ENCODE results near the gene RRP9. TPM values are rescaled to one million over a fixed set of nuclear protein-coding genes. Genes with fewer than 3 reads are reported as not detected.

Gene RRP9
- total RNA-seq, 1 donor from 2014 or later = 14.6 TPM

DNA sequence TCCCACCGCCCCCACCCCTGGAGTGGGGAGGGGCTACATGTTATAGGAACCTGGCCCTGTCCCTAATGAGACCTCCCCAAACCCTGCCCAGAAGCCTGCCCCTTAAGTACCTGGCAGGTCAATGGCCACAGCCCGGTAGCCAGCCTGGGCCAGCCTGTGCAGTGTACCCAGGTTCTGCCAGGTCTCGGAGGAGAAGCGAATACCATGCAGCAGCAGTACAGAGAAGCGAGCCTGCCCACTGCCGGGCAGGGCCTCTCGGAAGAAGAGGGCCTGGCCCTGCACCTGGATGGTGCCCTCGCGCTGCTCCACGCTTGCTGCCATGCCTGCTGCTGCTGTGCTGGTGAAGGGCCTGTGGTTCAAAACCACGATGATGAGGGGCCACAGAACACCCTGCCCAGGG, 29.6 kb upstream of the RRP9 start:
- peaks cover 0 to 3% (median 2%) of the 10 kb centered on the region in 3 donors for H3K36me3 ChIP-seq (ENCODE audit: control insufficient read depth in 3 of 3, insufficient read depth in 3 of 3, low read length in 3 of 3)
- peaks cover 55 to 67% (median 56%) of the 10 kb centered on the region in 3 donors for H3K4me1 ChIP-seq (ENCODE audit: control insufficient read depth in 3 of 3, insufficient read depth in 3 of 3, low read length in 3 of 3)
- H3K9ac ChIP-seq (ENCODE audit: low read depth in 1 of 3, low read length in 3 of 3) = peak overlapping the region in 1 of 3 donors; percentile 57
- H3K4me3 ChIP-seq (ENCODE audit: low read length in 3 of 3) = no peak overlapping the region
- H3K9me3 ChIP-seq (ENCODE audit: control insufficient read depth in 3 of 3, low read length in 3 of 3) = no peaks in the 10 kb centered on the region
- no peak overlapping the region for H3K27ac ChIP-seq (ENCODE audit: low read depth, low read length)
- no peaks in the 10 kb centered on the region for H3K27me3 ChIP-seq (ENCODE audit: control insufficient read depth in 3 of 3, insufficient read depth in 3 of 3, low read length in 3 of 3)

DNA sequence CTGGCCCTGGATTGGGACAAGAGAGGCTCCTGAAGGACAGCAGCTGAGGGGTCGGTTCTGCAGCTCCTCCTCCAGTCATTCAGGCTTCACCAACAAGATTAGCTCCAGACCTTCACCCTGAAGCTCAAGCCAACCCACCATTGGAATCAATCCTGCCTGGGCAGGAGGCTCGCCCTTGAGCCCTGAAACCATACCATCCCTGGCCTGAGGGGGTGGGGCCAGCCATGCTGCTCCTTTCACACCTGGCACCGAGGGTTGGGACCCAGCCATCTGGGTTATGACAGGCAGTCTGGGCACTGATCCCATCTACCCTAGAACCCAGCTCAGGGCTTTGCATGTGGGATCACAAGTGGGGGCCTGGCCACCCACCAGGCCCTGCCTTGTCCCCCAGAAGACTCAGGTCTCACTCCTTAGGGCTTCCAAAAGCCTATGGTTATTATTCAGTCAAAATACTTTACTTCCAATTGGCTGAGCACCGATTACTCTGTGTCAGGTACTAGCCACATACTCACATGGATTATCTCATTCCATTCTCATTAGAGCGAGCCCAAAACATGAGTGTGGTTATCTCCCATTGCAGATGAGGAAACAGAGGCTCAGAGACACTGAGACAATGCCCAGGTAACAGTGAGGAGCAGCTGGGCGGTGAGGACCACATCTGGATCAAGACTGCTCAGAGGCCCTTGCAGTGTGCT, 29.0 kb upstream of the RRP9 start:
- no peak overlapping the region for H3K4me3 ChIP-seq (ENCODE audit: low read length in 3 of 3)
- H3K4me1 ChIP-seq (ENCODE audit: control insufficient read depth in 3 of 3, insufficient read depth in 3 of 3, low read length in 3 of 3) = peaks cover 59 to 70% (median 60%) of the 10 kb centered on the region in 3 donors

DNA sequence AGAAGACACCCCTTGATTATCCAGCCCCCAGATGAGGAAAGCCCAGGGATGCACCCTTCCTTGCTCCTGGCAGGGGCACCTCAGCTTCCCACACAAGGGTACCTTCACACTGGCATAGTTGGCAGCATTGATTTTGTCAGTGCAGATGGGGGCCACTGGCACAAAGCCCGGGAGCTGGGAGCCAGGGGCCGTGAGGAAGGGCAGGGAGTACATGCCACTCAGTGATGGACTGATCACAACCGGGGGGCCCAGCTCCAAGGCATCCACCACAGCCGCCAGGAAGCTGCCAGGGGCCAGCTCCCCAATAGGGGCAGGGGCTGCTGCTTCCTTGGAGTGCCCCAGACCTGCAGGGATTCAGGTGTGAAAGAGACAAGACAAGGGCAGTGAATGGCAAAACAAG, 28.1 kb upstream of the RRP9 start:
- Histone ChIP-seq H3K9me3 (ENCODE audit: control insufficient read depth in 3 of 3, low read length in 3 of 3) (no peaks in the 10 kb centered on the region), H3K27me3 (ENCODE audit: control insufficient read depth in 3 of 3, insufficient read depth in 3 of 3, low read length in 3 of 3) (no peaks in the 10 kb centered on the region), H3K9ac (ENCODE audit: low read depth in 1 of 3, low read length in 3 of 3) (peak overlapping the region in 2 of 3 donors; percentile 30 to 50), H3K4me3 (ENCODE audit: low read length in 3 of 3) (no peak overlapping the region), H3K4me1 (ENCODE audit: control insufficient read depth in 3 of 3, insufficient read depth in 3 of 3, low read length in 3 of 3) (peaks cover 61 to 73% (median 63%) of the 10 kb centered on the region in 3 donors), H3K36me3 (ENCODE audit: control insufficient read depth in 3 of 3, insufficient read depth in 3 of 3, low read length in 3 of 3) (peaks cover 0 to 3% (median 2%) of the 10 kb centered on the region in 3 donors), H3K27ac (ENCODE audit: low read depth, low read length) (peak overlapping the region; percentile 19)

More for the DNA sequence above, 29.0 kb upstream of the RRP9 start:
- peak overlapping the region in 1 of 3 donors; percentile 50 for H3K9ac ChIP-seq (ENCODE audit: low read depth in 1 of 3, low read length in 3 of 3)
- peaks cover 0 to 3% (median 2%) of the 10 kb centered on the region in 3 donors for H3K36me3 ChIP-seq (ENCODE audit: control insufficient read depth in 3 of 3, insufficient read depth in 3 of 3, low read length in 3 of 3)
- H3K27ac ChIP-seq (ENCODE audit: low read depth, low read length) = peak overlapping the region; percentile 19
- H3K27me3 ChIP-seq (ENCODE audit: control insufficient read depth in 3 of 3, insufficient read depth in 3 of 3, low read length in 3 of 3) = no peaks in the 10 kb centered on the region
- no peaks in the 10 kb centered on the region for H3K9me3 ChIP-seq (ENCODE audit: control insufficient read depth in 3 of 3, low read length in 3 of 3)

DNA sequence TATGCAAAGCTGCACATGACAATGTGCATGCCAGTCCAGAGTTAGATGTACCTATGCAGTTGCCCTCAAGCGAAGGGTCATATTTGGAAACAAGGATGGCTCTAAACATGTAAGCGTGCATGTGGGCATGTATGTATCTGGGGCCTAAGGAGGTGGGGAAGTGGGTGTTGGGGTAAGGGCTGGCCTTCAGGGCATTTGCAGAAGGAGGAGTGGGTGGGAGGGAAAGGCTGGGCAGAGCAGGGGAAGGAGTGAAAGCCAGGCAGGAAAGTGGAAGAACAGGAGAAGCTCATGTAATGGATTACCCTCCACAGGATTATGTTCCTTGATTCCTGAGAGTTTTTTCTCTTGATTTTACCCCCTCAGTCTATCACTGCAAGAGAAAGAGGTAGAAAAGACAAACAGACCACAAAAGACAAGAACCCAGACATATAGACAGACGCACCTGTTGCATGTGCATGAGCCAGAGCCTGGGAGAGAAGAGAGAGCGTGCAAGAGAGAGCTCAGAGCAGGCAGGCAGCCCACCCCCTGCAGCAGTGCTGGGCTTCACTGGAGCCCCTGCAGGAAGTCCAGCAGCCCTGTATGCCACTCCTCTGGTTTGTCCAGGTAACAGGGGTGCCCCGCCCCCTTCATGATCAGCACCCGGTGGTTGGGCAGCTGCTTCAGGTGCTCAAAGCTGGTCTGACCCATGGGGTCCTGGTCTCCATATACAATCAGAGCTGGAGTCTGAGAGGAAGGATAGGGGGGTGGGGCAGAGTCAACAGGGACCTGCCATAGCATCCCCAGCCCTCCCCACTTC, 27.4 kb upstream of the RRP9 start:
- Histone ChIP-seq H3K27me3 (ENCODE audit: control insufficient read depth in 3 of 3, insufficient read depth in 3 of 3, low read length in 3 of 3) (no peaks in the 10 kb centered on the region), H3K4me3 (ENCODE audit: low read length in 3 of 3) (no peak overlapping the region), H3K36me3 (ENCODE audit: control insufficient read depth in 3 of 3, insufficient read depth in 3 of 3, low read length in 3 of 3) (peaks cover 0 to 3% (median 2%) of the 10 kb centered on the region in 3 donors), H3K27ac (ENCODE audit: low read depth, low read length) (no peak overlapping the region), H3K9ac (ENCODE audit: low read depth in 1 of 3, low read length in 3 of 3) (peak overlapping the region in 1 of 3 donors; percentile 45), H3K4me1 (ENCODE audit: control insufficient read depth in 3 of 3, insufficient read depth in 3 of 3, low read length in 3 of 3) (peaks cover 61 to 73% (median 62%) of the 10 kb centered on the region in 3 donors), H3K9me3 (ENCODE audit: control insufficient read depth in 3 of 3, low read length in 3 of 3) (no peaks in the 10 kb centered on the region)

DNA sequence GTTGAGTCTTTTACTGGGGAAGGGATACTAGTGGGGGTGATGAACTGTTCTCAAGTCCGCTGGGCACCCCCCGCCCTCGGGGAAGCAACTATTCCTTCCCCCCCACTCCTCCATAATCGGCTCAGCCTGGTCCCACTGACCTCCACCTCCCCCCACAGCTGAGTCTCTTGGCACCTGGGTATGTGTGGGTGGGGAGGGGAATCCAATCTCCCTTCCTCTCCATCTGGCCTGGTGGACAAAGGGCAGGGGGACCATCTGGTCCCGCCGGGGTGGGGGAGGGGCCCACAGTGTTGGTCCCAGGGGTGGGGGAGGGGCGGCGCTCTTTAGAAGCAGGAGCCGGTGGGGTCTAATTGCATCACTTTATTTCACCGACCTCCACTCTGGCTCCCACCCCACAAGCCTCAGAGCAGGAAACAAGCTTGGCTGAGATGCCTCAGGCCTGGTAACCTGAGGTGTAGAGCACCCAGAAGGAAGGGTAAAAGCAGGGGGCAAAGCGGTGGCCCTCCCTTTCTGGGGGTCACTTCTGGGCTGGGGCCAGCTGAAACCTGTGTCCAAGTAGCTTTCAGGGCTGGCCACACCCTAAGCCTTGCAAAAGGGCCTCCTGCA, 26.6 kb upstream of the RRP9 start:
- Histone ChIP-seq H3K9ac (ENCODE audit: low read depth in 1 of 3, low read length in 3 of 3) (peak overlapping the region; percentile 72 to 91 (median 78)), H3K4me3 (ENCODE audit: low read length in 3 of 3) (peak overlapping the region; percentile 68 to 73 (median 72)), H3K27me3 (ENCODE audit: control insufficient read depth in 3 of 3, insufficient read depth in 3 of 3, low read length in 3 of 3) (no peaks in the 10 kb centered on the region), H3K36me3 (ENCODE audit: control insufficient read depth in 3 of 3, insufficient read depth in 3 of 3, low read length in 3 of 3) (peaks cover 0 to 3% (median 2%) of the 10 kb centered on the region in 3 donors), H3K27ac (ENCODE audit: low read depth, low read length) (peak overlapping the region; percentile 73), H3K9me3 (ENCODE audit: control insufficient read depth in 3 of 3, low read length in 3 of 3) (no peaks in the 10 kb centered on the region), H3K4me1 (ENCODE audit: control insufficient read depth in 3 of 3, insufficient read depth in 3 of 3, low read length in 3 of 3) (peaks cover 56 to 76% (median 66%) of the 10 kb centered on the region in 3 donors)

DNA sequence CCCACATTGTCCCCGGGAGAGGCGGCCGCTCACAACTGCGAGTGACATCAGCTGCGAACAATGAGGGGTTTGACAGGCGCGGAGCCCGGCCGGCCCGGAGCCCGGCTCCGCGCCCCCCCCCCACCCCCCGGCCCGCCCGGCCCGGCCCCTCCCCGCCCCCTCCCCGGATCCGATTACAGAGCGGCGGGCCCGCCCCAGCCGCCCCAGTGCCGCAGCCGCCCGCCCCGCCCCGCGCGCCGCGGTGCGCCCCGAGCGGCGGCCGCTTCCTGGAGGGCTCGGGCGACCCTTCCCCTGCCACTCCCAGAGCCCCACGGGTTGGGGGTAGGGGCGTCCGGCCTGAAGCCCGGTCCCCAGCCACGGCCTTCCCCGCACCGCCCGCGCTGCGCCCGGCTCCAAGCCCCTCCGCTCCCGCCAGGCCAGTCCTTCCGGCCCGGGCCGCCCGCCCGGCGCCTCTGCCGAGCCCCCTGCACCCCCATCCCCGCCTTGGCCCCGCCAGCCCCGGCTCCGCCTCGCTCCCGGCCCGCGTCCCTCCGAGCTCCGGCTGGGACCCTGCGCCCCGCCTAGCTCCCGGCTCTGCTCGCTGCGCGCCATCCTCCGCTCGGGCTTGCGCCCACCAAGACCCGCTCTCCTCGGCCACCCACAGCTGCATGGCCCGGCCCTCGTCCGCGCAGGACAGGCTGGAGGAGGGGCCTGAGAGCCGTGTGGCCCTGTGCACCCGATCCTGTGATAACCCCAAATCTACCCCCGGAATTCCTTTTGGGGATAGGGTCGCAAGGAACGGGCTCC, 25.9 kb upstream of the RRP9 start, which contains the start of gene PCBP4:
TSS of gene PCBP4 (minus strand) at position 71 of the 786 bp plus-strand sequence. CDS start 6,214 bp downstream, outside the sequence.
- Histone ChIP-seq H3K27me3 (ENCODE audit: control insufficient read depth in 3 of 3, insufficient read depth in 3 of 3, low read length in 3 of 3) (no peaks in the 10 kb centered on the region), H3K36me3 (ENCODE audit: control insufficient read depth in 3 of 3, insufficient read depth in 3 of 3, low read length in 3 of 3) (peaks cover 0 to 3% (median 2%) of the 10 kb centered on the region in 3 donors), H3K27ac (ENCODE audit: low read depth, low read length) (peak within 1 kb of the TSS; percentile 80), H3K9me3 (ENCODE audit: control insufficient read depth in 3 of 3, low read length in 3 of 3) (no peaks in the 10 kb centered on the region), H3K4me1 (ENCODE audit: control insufficient read depth in 3 of 3, insufficient read depth in 3 of 3, low read length in 3 of 3) (peaks cover 63 to 83% (median 73%) of the 10 kb centered on the region in 3 donors), H3K9ac (ENCODE audit: low read depth in 1 of 3, low read length in 3 of 3) (peak within 1 kb of the TSS; percentile 81 to 98 (median 94)), H3K4me3 (ENCODE audit: low read length in 3 of 3) (peak within 1 kb of the TSS; percentile 74 to 97 (median 91))

DNA sequence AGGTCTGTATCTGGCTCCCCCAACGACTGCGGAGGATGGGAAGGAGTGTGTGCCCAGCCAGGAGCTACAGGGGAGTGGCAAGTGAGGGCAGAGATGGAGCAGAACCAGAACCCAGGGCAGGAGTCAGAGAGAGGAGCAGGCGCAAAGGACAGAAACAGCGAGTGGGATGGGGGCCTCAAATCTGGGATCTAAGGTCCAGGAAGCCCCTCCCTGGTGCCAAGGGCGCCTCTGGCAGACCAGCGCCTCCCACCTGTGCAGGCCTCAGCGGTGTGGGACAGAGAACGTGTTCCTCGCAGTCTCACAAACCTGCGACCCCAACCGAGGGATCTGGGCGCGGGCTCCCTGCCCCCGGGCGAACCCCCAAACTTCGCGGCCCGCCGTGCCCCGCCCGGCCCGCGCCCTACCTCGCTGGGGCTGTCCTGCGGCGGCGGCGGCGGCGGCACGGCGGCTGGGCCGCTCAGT, 25.2 kb upstream of the RRP9 start:
- peaks cover 0 to 3% (median 2%) of the 10 kb centered on the region in 3 donors for H3K36me3 ChIP-seq (ENCODE audit: control insufficient read depth in 3 of 3, insufficient read depth in 3 of 3, low read length in 3 of 3)
- no peaks in the 10 kb centered on the region for H3K9me3 ChIP-seq (ENCODE audit: control insufficient read depth in 3 of 3, low read length in 3 of 3)
- peak overlapping the region; percentile 80 for H3K27ac ChIP-seq (ENCODE audit: low read depth, low read length)
- peak overlapping the region; percentile 81 to 98 (median 94) for H3K9ac ChIP-seq (ENCODE audit: low read depth in 1 of 3, low read length in 3 of 3)
- H3K4me1 ChIP-seq (ENCODE audit: control insufficient read depth in 3 of 3, insufficient read depth in 3 of 3, low read length in 3 of 3) = peaks cover 70 to 89% (median 79%) of the 10 kb centered on the region in 3 donors
- peak overlapping the region; percentile 74 to 97 (median 91) for H3K4me3 ChIP-seq (ENCODE audit: low read length in 3 of 3)
- H3K27me3 ChIP-seq (ENCODE audit: control insufficient read depth in 3 of 3, insufficient read depth in 3 of 3, low read length in 3 of 3) = no peaks in the 10 kb centered on the region

DNA sequence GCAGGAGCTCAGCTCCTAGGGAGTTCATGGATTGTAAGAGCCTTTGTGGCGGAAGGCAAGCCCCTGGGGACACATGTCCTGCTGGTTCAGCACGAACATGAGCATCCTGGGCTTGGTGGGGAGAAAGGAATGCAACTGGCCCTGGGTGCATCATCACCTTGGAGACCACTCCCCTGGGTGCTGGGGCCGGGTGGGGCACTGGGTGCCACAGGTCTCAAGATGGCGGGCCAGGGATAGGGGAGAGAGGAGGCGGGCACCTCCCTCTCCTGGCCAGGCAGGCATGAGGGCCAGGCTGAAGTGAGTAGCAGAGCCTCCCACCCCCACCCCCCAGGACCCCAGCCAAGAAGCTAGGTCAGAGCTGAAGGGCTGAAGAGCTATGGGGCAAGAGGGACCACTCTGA, 24.8 kb upstream of the RRP9 start:
- Histone ChIP-seq H3K4me3 (ENCODE audit: low read length in 3 of 3) (peak overlapping the region; percentile 74 to 97 (median 91)), H3K9ac (ENCODE audit: low read depth in 1 of 3, low read length in 3 of 3) (peak overlapping the region; percentile 81 to 98 (median 94)), H3K27me3 (ENCODE audit: control insufficient read depth in 3 of 3, insufficient read depth in 3 of 3, low read length in 3 of 3) (no peaks in the 10 kb centered on the region), H3K27ac (ENCODE audit: low read depth, low read length) (peak overlapping the region; percentile 80), H3K9me3 (ENCODE audit: control insufficient read depth in 3 of 3, low read length in 3 of 3) (no peaks in the 10 kb centered on the region), H3K36me3 (ENCODE audit: control insufficient read depth in 3 of 3, insufficient read depth in 3 of 3, low read length in 3 of 3) (peaks cover 0 to 3% (median 2%) of the 10 kb centered on the region in 3 donors), H3K4me1 (ENCODE audit: control insufficient read depth in 3 of 3, insufficient read depth in 3 of 3, low read length in 3 of 3) (peaks cover 74 to 92% (median 84%) of the 10 kb centered on the region in 3 donors)

DNA sequence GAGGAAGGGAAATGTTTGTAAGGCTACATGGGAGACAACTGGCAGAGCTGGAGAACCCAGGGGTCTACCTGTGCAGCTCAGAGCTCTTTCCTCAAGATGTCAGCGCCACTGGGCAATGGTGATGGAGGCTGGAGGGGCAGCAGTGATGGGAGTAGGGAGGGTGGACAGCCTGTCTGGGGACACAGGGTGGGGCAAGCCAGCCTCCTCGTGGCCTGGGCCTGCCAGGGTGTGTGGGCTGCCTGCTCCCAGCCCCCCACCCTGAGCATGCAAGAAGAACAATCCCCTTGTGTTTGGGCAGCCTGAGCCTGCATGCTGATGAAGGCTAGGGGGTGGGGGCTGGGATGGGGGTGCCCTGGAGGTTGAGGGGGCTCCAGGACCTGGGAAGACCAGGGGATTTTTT, 24.3 kb upstream of the RRP9 start:
- Histone ChIP-seq H3K4me1 (ENCODE audit: control insufficient read depth in 3 of 3, insufficient read depth in 3 of 3, low read length in 3 of 3) (peaks cover 74 to 90% (median 87%) of the 10 kb centered on the region in 3 donors), H3K4me3 (ENCODE audit: low read length in 3 of 3) (peak overlapping the region in 2 of 3 donors; percentile 74 to 97), H3K27ac (ENCODE audit: low read depth, low read length) (peak overlapping the region; percentile 80), H3K9me3 (ENCODE audit: control insufficient read depth in 3 of 3, low read length in 3 of 3) (no peaks in the 10 kb centered on the region), H3K36me3 (ENCODE audit: control insufficient read depth in 3 of 3, insufficient read depth in 3 of 3, low read length in 3 of 3) (peaks cover 1 to 3% (median 2%) of the 10 kb centered on the region in 3 donors), H3K27me3 (ENCODE audit: control insufficient read depth in 3 of 3, insufficient read depth in 3 of 3, low read length in 3 of 3) (no peaks in the 10 kb centered on the region), H3K9ac (ENCODE audit: low read depth in 1 of 3, low read length in 3 of 3) (peak overlapping the region in 2 of 3 donors; percentile 81 to 98)
